GM21367 (cell line): Measurements from ENCODE around the gene MAP4K5.
A peak's percentile ranks its signal among the peaks of the same experiment; 100 is the strongest.
"Not testable (repeated sequence)": the region's sequence is repeated elsewhere in the genome, so short reads cannot be mapped to it uniquely, and the experiment has no call there.

Source experiments
- ATAC-seq: cut with Tn5 transposase; IDR thresholded peaks from one replicate; pipeline ENCODE4 v1.9.1; 2021; ENCODE audit not compliant: unreplicated experiment

The MAP4K5 gene

DNA sequence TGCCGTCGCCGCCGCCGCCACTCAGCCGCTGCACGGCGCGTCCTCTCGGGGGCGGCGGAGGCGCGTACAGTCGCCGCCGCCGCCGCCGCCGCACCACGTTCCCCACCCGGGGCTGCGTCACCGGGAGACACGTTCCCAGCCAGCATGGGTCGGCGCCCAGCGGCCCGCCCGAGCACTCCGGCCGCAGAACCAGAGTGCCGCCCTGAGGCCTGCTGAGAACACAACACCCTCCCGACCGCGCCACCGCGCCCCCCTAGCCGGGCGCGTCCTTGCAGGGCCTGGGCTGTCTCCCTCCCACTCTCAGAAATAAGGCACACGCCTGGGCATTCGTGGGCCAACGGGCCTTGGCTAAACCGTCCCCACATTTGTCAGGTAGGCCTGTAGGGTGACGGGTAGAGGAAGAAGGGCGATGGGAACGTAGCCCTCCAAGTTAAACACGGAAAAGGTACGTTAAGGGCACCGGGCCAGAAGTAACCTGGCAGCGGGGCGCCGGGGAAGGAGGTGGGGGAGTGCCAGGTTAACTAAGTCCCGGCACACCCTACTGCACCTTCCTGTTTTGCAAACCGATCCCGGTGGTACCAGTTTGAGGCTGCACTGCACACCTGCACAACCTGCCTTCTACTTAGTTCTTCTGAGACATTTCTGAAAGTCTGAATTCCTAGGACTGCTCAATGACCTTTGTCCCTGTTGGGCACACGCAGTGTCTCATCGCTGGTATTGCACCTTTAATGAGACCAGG is at the start of gene MAP4K5:
TSS of gene MAP4K5 (minus strand) at position 68 of the 739 bp plus-strand sequence. CDS start 520 bp downstream, outside the sequence.
- peak; percentile 94 for ATAC-seq

DNA sequence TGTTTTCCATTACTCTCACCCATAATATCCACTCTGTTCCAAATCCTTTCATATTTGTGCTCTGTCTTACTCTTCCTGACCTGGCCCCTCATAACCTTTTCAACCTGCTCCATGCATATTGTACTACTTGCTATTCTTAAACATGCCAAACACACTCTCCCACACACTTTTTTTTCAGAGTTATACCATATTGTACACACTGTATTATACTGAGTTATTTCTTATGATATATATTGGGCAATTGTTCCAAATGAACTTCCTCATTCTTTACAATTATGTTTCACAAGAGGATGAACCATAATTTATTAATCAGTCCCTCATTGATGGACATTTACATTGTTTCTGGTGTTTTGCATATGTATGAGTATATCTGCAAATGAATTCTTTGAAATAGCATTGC is 46.1 kb upstream of the MAP4K5 start:
- ATAC-seq: no peak

DNA sequence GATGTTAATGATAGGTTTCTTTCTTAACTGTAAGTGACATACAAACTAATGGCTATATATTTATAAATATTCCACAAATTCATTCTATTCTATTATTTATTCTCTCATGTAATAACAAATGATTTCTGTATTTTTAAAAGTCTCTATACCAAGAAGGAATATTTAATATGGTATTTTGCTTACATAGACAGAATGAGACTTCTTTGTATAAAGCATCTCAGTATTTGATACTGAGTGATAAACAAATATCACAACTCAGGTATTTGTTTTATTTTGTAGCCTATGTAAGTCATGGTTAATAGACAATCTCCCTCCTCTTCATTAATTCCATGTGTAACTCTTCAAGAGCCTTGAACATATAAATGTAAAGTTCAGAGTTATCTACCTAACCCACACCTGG is 45.6 kb upstream of the MAP4K5 start:
- ATAC-seq: no peak

DNA sequence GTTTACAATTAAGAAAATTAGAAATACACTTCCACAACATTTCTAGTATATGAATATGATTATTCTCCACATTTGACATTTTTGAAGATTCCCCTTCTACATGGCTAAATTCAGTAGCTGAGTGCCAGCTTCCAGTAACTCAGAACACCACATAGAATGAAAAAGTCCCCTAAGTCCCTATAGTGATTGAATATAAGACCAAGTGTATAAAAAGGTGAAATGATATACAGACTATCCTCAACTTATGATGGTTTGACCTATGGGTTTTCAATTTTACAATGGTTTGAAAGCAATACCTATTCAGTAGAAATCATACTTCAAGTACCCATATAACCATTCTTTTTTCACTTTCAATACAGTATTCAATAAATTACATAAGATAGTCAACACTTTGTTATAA is 43.4 kb upstream of the MAP4K5 start:
- no peak for ATAC-seq

DNA sequence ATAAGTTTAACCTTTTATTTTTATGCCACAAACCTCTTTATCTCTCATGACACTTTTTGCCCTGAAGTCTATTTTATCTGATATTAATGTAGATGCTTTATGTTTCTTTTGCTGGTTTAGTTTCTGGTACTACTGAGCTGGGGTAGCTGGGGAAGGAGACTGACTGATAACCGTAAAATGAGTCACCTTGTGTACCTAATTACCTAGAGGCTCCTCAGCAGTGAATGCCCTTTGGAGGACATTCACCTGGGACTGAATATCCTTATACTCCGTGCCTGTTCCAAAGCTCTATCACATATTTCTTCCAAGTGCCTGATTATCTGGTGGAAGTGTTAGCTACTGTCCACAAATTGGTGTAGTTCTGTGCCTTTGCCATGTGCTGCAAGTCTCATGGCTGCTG is 41.5 kb upstream of the MAP4K5 start:
- ATAC-seq: no peak

DNA sequence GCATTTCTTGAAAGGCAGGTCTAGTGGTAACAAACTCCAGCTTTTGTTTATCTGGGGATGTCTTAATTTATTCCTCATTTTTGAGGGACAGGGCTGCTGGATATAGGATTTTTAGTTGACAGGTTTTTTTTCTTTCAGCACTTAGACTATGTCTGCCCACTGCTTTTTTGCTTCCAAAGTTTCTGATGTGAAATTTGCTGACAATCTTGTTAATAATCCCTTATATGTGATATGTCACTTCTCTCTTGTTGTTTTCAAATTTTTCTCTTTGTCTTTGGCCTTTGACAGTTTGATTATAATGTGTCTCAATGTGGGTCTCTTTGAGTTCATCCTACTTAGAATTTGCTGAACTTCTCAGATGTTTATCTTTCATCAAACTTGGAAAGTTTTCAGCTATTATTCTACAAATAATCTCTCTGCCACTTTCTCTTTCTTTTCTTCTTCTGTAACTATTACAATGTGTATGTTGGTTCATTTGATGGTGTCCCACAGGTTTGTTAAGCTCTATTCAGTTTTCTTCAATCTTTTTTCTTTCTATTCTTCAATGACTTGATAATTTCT is 37.4 kb upstream of the MAP4K5 start:
- no peak for ATAC-seq

DNA sequence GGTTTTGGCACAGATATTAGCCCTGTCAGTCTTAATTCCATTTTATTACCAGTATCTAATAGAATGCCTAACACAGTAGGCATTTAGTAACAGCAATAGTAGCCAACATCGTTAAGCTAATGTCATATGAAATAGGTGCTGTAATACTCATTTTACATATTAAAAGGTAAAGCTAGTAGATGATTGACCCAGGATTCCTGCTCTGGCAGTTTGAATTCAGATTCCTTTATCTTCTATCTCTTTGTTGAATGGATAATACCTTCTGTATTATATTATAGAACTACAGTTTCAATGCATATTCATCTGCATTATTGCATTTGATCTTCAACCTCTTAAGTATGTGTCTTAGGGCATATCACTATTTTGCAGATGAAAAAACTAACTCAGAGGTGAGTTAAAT is 30.5 kb upstream of the MAP4K5 start:
- ATAC-seq: no peak

DNA sequence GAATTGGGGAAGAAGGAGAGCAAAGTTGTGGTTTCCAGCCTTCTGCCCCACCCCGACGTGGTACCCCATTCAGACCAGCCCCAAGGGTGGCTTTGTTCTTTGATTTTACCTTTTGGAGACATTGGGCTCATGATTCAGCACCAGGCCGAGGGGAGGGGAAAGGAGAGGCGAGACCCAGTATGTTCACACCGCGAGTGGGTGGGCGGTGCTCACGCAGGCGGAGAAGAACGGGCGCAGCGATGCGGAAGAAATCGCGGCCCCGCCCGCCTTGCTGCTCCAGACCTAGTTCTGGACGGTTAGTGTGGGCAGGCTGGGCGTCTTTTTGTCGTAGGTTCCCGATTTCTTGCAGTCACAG is 28.5 kb upstream of the MAP4K5 start:
- no peak for ATAC-seq

DNA sequence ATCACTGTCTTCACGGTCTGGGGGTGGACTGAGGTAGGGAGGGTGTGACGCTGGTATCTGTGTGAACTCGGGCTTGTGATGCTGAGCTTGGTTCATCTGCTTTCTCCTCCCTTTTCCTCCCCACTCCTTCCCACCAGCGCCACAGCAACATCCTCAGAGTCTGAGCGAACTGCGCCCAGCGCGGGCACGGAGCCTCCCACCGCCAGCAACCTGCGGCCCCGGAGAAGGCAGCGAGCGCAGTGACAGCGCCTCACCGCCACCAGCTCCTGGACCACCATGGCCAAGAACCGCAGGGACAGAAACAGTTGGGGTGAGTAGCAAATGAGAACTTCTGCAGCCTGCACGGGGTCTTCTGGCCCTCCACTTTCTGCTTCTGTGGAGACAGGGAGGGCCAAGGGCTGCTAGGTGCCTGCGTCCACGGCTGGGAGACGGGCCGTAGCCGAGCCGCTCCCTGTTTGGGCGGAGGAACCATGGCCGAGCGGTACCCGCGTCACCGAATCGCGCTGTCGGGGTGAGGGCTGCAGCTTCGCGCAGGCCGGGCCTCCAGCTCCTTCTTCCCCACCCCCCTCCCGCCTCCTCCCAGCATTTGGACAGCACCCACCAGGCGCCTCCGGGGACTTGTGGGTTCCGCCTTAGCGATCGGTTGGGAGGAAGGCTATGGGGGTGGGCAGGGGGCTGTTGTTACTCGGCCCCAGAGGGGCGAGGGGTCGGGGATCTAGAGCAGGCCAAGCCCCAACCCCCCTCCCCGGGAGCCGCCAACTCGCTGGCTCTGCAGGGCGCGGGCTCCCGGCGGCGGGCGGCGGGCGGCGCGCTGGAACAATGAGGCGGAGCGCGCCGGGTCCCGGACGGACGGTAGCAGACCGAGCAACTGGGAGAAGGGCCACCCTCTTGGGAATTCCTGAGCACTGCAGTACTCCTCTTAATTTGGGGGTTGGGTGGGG is 27.9 kb upstream of the MAP4K5 start, which contains the start of gene ATL1:
TSS of gene ATL1 (plus strand) at position 156 of the 941 bp plus-strand sequence. CDS start at position 277, 121 bp downstream.
- ATAC-seq: peak; percentile 51

DNA sequence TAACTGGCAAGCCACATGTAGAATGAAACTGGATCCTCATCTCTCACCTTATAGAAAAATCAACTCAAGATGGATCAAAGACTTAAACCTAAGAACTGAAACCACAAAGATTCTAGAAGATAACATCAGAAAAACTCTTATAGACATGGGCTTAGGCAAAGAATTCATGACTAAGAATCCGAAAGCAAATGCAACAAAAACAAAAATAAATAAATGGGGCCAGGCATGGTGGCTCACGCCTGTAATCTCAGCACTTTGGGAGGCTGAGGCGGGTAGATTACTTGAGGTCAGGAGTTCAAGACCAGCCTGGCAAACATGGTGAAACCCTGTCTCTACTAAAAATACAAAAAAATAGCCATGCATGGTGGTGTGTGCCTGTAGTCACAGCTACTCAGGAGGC is 20.4 kb upstream of the MAP4K5 start:
- ATAC-seq: not testable (repeated sequence)

DNA sequence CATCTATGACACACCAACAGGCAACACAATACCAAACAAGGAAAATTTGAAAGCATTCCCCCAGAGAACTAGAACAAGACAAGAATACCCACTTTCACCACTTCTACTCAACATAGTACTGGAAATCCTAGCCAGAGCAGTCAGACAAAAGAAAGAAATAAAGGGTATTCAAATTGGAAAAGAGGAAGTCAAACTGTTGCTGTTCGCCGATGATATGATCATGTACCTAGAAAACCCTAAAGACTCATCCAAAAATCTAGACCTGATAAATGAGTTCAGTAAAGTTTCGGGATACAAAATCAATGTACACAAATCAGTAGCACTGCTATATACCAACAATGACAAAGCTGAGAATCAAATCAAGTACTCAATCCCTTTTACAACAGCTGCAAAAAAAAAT is 19.5 kb upstream of the MAP4K5 start:
- ATAC-seq: no peak

DNA sequence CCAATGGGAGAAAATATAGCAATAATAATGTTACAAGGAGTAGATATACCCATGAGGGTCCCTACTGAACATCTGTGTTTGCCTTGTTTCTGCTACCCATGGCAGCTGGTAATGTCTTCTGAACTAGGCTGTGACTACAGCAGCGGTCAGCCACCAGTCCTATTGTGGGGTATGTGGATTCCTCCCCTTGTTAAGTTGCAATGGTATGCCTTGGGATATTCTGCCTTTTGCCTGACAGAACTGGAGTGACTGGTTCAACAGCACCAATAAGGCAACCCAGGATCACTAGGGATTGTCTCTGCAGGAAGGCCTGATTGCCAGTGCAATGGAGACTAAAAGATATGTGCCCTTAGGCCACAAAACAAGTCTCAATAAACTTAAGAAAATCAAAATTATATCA is 17.9 kb upstream of the MAP4K5 start:
- ATAC-seq: no peak

DNA sequence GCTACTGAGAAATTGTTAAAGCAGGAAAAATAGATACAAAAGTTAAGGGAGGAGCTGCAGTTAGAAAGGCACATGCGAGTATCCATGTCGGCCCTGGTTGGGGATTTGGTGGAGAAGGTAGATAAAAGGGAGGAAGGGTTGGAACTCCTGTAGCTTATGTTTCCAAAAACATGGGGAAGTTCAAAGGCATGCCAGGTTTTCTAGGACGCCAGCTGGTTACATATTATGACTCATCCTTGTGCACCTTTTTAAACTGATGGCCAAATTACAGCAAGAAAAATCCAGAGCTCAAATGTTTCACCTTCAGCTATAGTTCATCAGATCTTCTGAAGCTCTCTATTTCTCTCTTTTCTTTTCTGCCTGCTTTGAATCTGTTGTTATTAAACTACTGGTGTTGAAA is 13.2 kb upstream of the MAP4K5 start:
- ATAC-seq: no peak

DNA sequence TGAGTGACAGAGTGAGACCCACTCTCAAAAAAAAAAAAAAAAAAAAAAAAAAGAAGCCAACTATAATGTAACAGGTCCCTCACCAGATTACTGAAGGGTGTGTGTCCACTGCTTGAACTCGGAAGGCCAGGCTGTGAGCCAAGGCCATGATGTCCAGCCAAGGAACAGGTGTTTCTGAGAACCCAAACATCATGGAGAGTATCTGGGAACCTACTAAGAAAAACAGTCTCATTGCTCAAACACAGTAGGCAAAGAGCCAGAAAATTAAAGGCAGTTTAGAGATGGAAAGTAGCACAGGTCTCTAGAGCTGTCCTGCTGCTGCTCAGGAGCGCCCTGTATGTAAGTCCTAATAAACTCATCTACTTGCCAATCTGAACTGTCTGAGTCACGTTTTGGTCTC is 12.5 kb upstream of the MAP4K5 start:
- no peak for ATAC-seq

DNA sequence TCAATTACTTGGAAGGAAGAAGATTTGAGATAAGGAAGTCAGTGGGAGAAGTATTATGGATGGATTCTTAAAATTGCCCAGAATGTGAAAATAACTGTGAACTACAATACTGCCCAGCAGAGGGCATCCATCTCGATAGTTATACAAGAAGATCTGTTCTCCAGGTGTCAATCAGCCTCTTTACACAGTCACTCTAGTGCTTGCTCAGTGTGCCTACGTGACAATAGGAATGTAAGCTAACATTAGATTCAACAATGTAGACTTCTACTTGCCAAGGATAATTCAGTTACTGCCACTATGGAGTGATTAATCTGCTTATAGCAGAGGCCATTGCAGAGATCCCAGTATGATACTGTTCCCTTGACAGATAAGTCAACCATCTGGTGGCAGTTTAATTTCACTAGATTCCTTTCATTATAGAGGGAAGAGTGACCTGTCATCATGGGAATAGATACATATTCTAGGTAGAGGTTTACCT is 10.6 kb upstream of the MAP4K5 start:
- no peak for ATAC-seq

DNA sequence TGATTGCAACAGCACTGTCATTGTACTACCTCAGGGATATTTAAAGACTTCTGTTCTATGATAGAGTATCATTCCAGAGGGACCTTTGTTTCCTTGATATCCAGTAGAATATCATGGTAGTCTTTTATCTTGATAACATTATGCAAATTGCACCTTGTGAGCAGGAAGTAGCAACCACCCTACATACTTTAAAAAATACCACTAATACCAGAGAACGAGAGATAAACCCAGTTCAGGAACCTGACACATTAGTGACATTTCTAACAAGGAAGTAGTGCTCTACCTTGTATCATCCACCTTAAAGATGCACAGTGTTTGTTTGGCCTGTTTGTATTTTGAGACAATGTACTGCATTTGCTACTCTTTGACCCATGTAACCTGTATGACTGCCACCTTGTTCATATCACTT is 8.8 kb upstream of the MAP4K5 start:
- no peak for ATAC-seq

DNA sequence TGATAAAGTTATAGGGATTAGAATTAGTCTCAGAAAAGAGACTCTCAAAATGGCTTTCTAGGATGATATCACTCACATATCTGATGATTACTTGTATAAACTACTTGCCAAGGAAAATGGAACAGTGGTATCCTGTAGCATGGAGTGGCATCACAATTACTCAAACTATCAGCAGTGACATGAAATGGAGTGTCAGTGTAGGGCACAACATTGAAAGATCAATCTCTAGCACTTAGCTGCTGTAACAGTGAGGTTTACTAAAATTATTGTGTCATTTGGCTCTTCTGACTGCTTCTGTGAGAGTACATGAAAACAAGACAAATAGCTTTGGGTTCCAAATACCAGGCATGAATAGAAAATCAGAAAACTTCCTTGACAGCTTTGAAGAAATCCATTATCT is 6.7 kb upstream of the MAP4K5 start:
- ATAC-seq: no peak

DNA sequence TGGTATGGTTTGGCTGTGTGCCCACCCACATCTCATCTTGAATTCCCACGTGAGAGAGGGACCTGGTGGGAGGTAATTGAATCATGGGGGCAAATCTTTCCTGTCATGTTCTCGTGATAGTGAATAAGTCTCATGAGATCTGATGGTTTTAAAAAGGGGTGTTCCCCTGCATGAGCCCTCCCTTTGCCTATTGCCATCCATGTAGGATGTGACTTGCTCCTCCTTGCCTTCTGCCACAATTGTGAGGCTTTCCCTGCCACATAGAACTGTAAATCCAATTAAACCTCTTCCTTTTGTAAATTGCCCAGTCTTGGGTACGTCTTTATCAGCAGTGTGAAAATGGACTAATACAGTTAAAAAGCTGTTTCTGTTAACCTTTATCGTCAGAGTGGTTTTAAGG is 5.7 kb upstream of the MAP4K5 start:
- ATAC-seq: not testable (repeated sequence)

DNA sequence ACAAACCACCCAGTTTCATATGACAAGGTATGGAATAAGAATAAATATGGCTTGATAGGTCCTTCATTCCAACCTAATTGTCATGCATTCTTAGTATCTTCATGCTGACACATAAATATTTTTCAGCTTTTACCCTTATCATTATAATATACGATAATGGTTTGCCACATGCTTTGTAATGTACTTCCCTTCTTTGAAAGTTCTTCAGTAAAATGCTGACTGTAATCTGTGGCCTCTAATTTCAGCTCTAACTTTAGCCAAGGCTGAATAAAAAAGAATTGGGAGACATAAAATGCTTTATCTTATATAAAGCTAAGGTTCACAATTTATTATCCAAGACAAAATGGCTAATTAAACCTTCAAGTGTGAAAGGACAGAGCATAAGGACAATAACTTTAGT is 2.6 kb upstream of the MAP4K5 start:
- ATAC-seq: no peak

DNA sequence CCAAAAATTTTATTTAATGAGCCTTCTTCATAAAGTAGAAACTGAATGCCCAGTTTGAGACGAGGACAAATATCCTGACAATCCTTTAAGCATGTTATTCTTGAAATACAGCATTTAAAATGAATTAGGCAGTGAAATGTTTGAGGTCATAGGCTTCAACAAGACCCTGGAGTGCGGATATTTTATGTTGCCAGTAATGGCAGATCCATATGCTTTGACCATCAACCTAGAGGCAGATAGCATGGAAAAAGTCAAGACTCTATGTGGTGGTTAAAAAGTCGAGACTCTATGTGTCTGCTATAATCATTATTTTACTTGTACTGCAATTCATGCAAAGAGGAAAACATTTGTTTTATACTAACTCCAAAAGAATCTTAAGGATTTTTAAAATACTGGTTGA is 2.0 kb upstream of the MAP4K5 start:
- ATAC-seq: no peak

DNA sequence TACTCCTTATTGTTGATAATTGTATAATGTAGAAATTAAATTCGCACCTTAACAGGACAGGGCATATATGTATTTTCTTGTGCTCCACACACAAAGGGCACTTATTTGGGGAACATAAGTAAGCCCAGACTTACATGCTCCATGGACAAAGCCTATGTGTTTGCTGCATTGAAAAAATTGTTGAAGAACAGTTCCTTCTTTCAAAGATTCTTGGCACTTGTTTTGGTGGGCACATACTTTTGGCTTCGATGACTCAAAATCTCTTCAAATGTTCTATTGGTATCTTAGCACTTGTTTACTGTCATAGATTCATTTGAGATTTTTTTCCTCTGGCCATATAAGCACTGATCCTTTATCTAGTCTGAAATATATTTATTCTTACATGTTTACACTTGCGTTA is 1.4 kb upstream of the MAP4K5 start:
- no peak for ATAC-seq

DNA sequence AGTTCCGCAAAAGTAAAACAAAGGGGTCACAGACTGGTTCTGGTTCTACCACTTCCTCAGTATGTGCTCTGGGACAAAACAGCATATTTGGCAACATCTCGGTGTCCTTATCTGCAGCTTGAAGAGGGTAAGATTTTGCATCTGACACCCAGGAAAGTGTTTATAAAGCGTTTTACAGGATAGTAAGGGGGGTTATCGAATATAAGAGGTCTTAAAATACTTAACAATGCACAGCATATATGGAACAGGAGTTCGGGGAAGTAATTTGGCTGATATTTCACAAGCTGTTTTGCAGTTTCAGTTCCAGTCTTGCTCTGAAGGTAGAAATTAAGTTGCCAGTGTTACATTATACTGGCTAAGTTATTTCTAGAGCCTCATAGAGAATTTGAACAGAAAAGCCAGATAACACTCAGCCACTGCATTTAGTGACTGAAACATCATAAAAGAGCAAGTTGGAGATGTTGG is 904 bp upstream of the MAP4K5 start:
- ATAC-seq: no peak
